HuH-7.5 (cell line): ENCODE data around the gene RAB38.

Source experiments
- DNase-seq: peaks from one replicate; pipeline ENCODE4 v3.0.0; 2011; ENCODE audit warnings: low spot score

RAB38 gene

GRCh38 chr11:88169881-88170280 is 5.4 kb downstream of the RAB38 start:
- DNase-seq, result no peak

- no peak for DNase-seq
These were observed 5.8 kb downstream of the RAB38 start for GRCh38 chr11:88169471-88169870.

- no peak for DNase-seq
These were observed 7.4 kb downstream of the RAB38 start for GRCh38 chr11:88167853-88168252.

DNA sequence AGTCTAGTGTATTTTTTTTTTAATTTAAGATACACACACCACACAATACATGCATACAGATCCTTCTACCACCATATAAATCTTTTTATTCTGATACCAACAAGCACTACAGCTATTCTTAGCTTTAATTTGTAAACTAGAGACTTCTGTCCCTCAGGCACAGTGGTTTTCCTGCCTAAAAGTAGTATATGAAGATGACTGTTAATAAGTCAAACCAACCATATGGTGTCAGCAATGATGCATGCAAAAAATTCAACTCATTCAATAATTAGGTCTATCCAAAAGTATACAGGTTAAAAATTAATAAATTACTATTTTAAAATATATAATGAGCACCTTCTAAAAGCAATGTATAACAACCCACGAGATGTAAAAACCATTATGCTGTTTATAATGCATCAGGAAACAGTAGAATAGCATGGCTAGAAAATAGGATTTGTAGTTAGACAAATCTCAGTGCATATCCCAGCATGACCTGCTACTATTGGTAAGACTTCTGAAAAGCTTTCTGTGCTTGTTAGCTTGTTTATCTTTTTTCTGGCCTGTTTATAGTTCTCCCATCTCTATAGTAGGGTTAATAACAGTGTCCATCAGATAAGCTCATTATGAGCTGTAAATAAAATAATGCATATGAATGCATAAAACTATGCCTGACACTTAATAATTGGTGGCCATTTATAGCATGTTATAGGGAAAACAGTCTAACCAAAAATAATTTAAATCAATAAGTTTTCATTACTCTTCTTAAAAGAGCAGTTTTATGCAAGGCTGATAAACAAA is 10.2 kb downstream of the RAB38 start:
- DNase-seq, result no peak

GRCh38 chr11:88164320-88164719 is 10.9 kb downstream of the RAB38 start:
- DNase-seq, result no peak

- no peak for DNase-seq
These were observed 17.2 kb downstream of the RAB38 start for GRCh38 chr11:88158081-88158480.

GRCh38 chr11:88157370-88157769 is 17.9 kb downstream of the RAB38 start:
- DNase-seq, result no peak

- DNase-seq, result no peak
These were observed 22.9 kb downstream of the RAB38 start for GRCh38 chr11:88152381-88152780.

- DNase-seq, result no peak
These were observed 23.5 kb downstream of the RAB38 start for GRCh38 chr11:88151709-88152265.

- DNase-seq, result no peak
These were observed 29.1 kb downstream of the RAB38 start for GRCh38 chr11:88146106-88146505.

- no peak for DNase-seq
These were observed 35.4 kb downstream of the RAB38 start for GRCh38 chr11:88139865-88140264.

DNA sequence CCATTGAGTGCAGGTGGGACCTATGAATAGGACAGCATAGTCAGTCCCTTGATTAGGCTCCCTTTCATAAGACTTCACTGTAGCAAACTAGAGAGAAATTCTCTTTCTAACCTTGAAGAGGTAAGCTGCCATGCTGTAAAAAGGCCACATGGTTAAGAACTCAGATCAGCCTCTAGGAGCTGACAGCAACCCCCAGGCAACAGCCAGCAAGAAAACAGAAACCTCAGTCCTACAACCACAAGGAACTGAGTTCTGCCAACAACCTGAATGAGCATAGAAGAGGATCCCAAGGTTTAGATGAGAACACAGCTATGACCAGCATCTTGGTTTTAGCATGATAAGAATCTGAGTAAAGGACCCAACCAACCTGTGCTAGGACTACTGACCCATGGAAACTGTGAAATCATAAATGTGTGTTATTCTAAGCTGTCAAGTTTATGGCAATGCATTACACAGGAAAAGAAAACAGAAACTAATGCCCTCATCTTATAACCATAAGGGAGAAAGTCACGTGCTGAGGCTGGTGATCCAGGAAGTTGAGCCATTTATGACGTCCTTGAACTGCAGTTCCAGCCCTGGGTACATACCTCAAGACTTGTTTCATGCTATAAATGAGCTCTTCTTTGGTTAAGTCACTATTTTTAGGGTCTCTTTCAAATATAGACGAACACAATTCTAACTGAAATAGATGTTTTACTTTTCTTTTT is 43.3 kb downstream of the RAB38 start:
- no peak for DNase-seq

GRCh38 chr11:88122956-88123355 is 52.3 kb downstream of the RAB38 start:
- no peak for DNase-seq

GRCh38 chr11:88119561-88119960 is 55.7 kb downstream of the RAB38 start:
- DNase-seq, result no peak

DNA sequence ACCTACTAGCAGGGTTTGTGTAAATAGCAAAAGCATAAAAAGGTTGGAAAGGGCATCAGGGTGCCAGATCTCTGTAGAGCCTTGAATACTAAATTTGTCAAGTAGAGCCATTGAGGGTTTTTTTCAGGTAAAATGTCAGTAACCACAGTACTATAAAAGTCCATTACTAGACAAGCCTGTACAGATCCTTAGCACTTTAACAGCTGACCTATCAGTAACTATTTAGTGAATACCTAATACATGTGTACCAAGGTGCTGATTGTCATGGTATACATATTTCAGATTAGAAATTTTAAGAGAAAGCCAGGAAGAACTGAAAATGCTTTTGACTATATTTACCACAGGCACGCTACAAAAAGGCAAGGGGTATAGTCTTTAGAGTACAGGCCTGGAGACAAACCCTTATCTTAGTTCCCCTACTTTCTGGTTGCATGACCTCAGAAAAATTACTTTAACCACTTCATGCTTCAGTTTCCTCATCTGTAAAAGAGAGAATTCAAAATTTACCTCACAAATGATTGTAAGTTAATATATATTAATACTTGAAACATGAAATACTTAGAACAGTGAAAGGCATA is 57.9 kb downstream of the RAB38 start:
- no peak for DNase-seq

DNA sequence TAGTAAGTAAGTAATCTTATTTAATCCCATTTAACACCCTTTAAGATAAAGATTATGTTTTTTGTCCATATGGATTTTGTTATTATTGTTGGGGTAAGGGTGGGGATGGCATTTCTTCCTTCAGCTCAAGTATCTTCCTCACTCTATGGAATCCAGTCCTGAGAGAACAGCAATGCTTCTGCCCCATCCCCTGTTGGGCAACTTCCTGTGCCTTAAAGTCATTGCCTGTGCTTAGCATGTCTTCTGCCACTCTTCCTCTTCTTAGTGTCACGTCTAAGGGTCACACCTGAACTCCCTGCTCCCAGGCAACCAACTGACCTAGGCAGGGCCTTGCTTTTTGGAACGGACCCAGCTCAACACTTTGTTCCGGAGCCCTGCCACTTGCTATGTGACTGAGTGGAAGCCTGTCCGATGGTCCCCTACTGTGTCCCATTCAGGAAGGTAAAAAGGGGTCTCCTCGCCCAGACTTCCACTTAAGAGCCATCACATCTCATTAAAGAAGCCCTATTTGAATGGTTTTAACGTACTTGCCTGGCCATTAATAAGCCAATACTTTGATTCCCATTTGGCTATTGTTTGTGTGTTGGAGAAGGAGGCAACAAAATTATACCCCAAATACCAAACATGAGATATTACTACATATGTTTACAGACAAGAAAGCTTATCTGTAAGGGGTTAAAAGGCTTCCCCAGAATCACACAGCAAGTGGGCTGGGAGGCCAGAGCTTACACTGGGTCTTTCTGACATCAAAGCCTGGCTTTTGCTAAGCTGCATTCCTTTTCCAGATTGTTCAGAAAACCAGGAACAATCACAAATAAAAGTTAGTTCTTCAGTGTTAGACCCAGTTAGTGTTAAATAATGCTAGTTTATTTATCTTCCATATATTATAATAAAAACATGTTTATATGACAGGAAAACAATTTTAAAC is 59.2 kb downstream of the RAB38 start:
- no peak for DNase-seq

GRCh38 chr11:88114486-88115045 is 60.7 kb downstream of the RAB38 start:
- no peak for DNase-seq

DNA sequence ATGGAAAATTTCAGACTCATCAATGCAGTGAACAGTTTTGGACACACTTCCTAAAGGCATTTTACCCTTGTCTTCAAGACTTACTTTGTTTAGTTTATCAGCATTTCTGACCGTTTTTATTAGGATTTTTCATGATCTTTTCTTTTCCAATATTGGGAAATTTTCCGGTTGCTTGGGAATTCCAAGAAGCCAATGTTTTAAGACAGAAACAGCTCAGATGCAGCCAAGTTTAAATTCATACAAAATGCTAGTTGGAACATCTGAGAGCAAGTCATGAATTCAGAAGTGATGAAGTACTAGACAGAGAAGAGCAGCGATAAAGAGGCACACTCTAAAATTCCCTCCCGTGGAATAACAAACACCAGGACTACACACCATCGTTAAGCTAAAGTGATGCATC is 68.6 kb downstream of the RAB38 start:
- no peak for DNase-seq

GRCh38 chr11:88105951-88106350 is 69.3 kb downstream of the RAB38 start:
- no peak for DNase-seq

GRCh38 chr11:88105526-88105925 is 69.7 kb downstream of the RAB38 start:
- DNase-seq, result no peak

DNA sequence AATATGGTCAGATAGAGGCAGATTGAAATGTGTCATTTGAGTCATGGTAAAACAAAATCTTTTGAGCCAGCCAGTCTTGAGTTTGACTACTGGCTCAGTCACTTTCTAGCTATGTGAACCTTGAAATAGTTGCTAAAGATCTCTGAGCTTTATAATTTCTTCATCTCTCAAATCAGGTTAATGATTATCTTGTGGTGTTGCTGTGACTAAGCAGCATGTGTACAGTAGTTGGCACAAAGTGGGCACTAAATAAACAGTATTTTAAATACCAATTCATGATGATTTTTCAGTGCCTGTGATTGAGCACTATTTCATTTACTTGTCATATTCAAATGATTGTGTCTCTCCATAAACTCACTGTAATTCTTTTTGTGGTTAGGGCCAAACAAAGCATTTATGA is 70.8 kb downstream of the RAB38 start:
- no peak for DNase-seq
